Activated CD4-positive, alpha-beta T cell treated with anti-CD3 and anti-CD28 coated beads, Interleukin-2, amount 50 U/mL, for 1 hour (primary cell): ENCODE data around the gene DOK4.
A peak's percentile ranks its signal among the peaks of the same experiment; 100 is the strongest.
"Not testable (repeated sequence)": the region's sequence is repeated elsewhere in the genome, so short reads cannot be mapped to it uniquely, and the experiment has no call there.

Source experiments
- DNase-seq: peaks from one replicate; pipeline ENCODE4 v3.0.0-alpha.2; 2020

Gene DOK4

GRCh38 chr16:57475711-57476339 is 10.5 kb downstream of the DOK4 start:
- peak; percentile 52 for DNase-seq

GRCh38 chr16:57474671-57475661 is 11.3 kb downstream of the DOK4 start:
- no peak for DNase-seq

- no peak for DNase-seq
Measured at GRCh38 chr16:57473906-57474305, 12.4 kb downstream of the DOK4 start.

- DNase-seq: no peak
Measured at GRCh38 chr16:57473176-57473840, 13.0 kb downstream of the DOK4 start.

GRCh38 chr16:57472665-57473060 is 13.6 kb downstream of the DOK4 start:
- DNase-seq: no peak

GRCh38 chr16:57471852-57472664 is 14.2 kb downstream of the DOK4 start:
- no peak for DNase-seq

- DNase-seq: no peak
Measured at GRCh38 chr16:57471209-57471608, 15.1 kb downstream of the DOK4 start.

- DNase-seq: no peak
Measured at GRCh38 chr16:57470711-57471110, 15.6 kb downstream of the DOK4 start.

- DNase-seq: no peak
Measured at GRCh38 chr16:57469917-57470470, 16.3 kb downstream of the DOK4 start.

GRCh38 chr16:57469046-57469445 is 17.2 kb downstream of the DOK4 start:
- DNase-seq: no peak

- DNase-seq: no peak
Measured at GRCh38 chr16:57468346-57468745, 17.9 kb downstream of the DOK4 start.

GRCh38 chr16:57464523-57464922 is 21.8 kb downstream of the DOK4 start:
- no peak for DNase-seq

- DNase-seq: no peak
Measured at GRCh38 chr16:57462978-57463362, 23.3 kb downstream of the DOK4 start.

- DNase-seq: peak; percentile 93
Measured at GRCh38 chr16:57462209-57462977, 23.9 kb downstream of the DOK4 start, which contains the start of gene POLR2C. Gene POLR2C, plus strand, starts transcription at chr16:57462679. Its CDS starts 46 bp downstream, at chr16:57462725.

GRCh38 chr16:57452021-57452420 is 34.3 kb downstream of the DOK4 start:
- no peak for DNase-seq

- peak; percentile 93 for DNase-seq
Measured at GRCh38 chr16:57447186-57447962, 38.9 kb downstream of the DOK4 start, which contains the start of the genes CIAPIN1 and COQ9. Gene CIAPIN1, minus strand, starts transcription at chr16:57447385. Its CDS starts 6,457 bp downstream, at chr16:57440928. Gene COQ9, plus strand, starts transcription at chr16:57447479. Its CDS starts 27 bp downstream, at chr16:57447506.

GRCh38 chr16:57446531-57447185 is 39.6 kb downstream of the DOK4 start:
- DNase-seq: no peak

GRCh38 chr16:57445510-57445909 is 40.8 kb downstream of the DOK4 start:
- DNase-seq: no peak

GRCh38 chr16:57444711-57445110 is 41.6 kb downstream of the DOK4 start:
- no peak for DNase-seq

- DNase-seq: not testable (repeated sequence)
Measured at GRCh38 chr16:57440551-57440950, 45.7 kb downstream of the DOK4 start.
